SK-N-SH treated with all-trans-retinoic acid at 6 μM for 48 hours (cell line): Measurements from ENCODE around the gene LRRFIP1.

Source experiments
- ATAC-seq: fragments of 200-7000 bp; cut with Tn5 transposase; 3 replicates; pipeline ENCODE4 v1.9.1; 2020; ENCODE audit warnings: mild to moderate bottlenecking, moderate library complexity
- ARNTL ChIP-seq: fragments of 450-650 bp; formaldehyde crosslinking; IDR thresholded peaks from 2 replicates; pipeline ENCODE4 v1.5.0; 2020; ENCODE audit warnings: low read depth, mild to moderate bottlenecking, moderate library complexity, borderline replicate concordance
- BACH2 ChIP-seq: fragments of 250-450 bp; sonication (Bioruptor Pico); IDR thresholded peaks from 2 replicates; pipeline ENCODE4 v1.9.0; 2021; ENCODE audit warnings: mild to moderate bottlenecking, borderline replicate concordance
- CSDC2 ChIP-seq: fragments of 250-450 bp; sonication (Bioruptor Pico); IDR thresholded peaks from 2 replicates; pipeline ENCODE4 v1.5.0; 2020; ENCODE audit warnings: mild to moderate bottlenecking, moderate library complexity
- ESRRG ChIP-seq: fragments of 250-450 bp; sonication (Bioruptor Pico); IDR thresholded peaks from 2 replicates; pipeline ENCODE4 v1.6.1; 2021; ENCODE audit warnings: mild to moderate bottlenecking
- GLIS3 ChIP-seq: fragments of 250-450 bp; sonication (Bioruptor Pico); IDR thresholded peaks from 2 replicates; pipeline ENCODE4 v1.5.0; 2020; ENCODE audit warnings: mild to moderate bottlenecking, moderate library complexity
- ISL1 ChIP-seq: fragments of 250-450 bp; sonication (Bioruptor Pico); IDR thresholded peaks from 2 replicates; pipeline ENCODE4 v2.1.2; 2022; ENCODE audit warnings: mild to moderate bottlenecking, moderate library complexity
- OSR1 ChIP-seq: fragments of 250-450 bp; sonication (Bioruptor Pico); IDR thresholded peaks from 2 replicates; pipeline ENCODE4 v1.8.0; 2022; ENCODE audit warnings: moderate library complexity, mild to moderate bottlenecking, inconsistent platforms
- RARB ChIP-seq: fragments of 250-450 bp; sonication (Bioruptor Pico); IDR thresholded peaks from 2 replicates; pipeline ENCODE4 v1.8.0; 2021; ENCODE audit warnings: mild to moderate bottlenecking, moderate library complexity
- TCF4 ChIP-seq: fragments of 250-450 bp; sonication (Bioruptor Pico); IDR thresholded peaks from 2 replicates; pipeline ENCODE4 v1.8.0; 2021; ENCODE audit warnings: mild to moderate bottlenecking, moderate library complexity, borderline replicate concordance
- TOX ChIP-seq: fragments of 250-450 bp; sonication (Bioruptor Pico); IDR thresholded peaks from 2 replicates; pipeline ENCODE4 v1.8.0; 2021; ENCODE audit warnings: mild to moderate bottlenecking, moderate library complexity, borderline replicate concordance
- ZNF565 ChIP-seq: fragments of 450-650 bp; formaldehyde crosslinking; conservative IDR thresholded peaks from 2 replicates; pipeline ENCODE4 v1.5.0; 2020; ENCODE audit warnings: low read depth, mild to moderate bottlenecking, moderate library complexity
- TF ChIP-seq, protein P1 (sequence below): fragments of 250-450 bp; sonication (Bioruptor Pico); IDR thresholded peaks from 2 replicates; pipeline ENCODE4 v1.5.0; 2020; ENCODE audit warnings: mild to moderate bottlenecking, moderate library complexity
- TF ChIP-seq, protein P2 (sequence below): fragments of 250-450 bp; sonication (Bioruptor Pico); IDR thresholded peaks from 2 replicates; pipeline ENCODE4 v1.5.1; 2020; ENCODE audit warnings: low read depth, mild to moderate bottlenecking, moderate library complexity
- TF ChIP-seq, protein P3 (sequence below): fragments of 250-450 bp; sonication (Bioruptor Pico); IDR thresholded peaks from 2 replicates; pipeline ENCODE4 v1.8.0; 2020; ENCODE audit warnings: mild to moderate bottlenecking, moderate library complexity, borderline replicate concordance
- TF ChIP-seq, protein P4 (sequence below): fragments of 250-450 bp; sonication (Bioruptor Pico); IDR thresholded peaks from 2 replicates; pipeline ENCODE4 v1.8.0; 2021; ENCODE audit warnings: low read depth, mild to moderate bottlenecking, moderate library complexity, borderline replicate concordance

LRRFIP1 gene

DNA sequence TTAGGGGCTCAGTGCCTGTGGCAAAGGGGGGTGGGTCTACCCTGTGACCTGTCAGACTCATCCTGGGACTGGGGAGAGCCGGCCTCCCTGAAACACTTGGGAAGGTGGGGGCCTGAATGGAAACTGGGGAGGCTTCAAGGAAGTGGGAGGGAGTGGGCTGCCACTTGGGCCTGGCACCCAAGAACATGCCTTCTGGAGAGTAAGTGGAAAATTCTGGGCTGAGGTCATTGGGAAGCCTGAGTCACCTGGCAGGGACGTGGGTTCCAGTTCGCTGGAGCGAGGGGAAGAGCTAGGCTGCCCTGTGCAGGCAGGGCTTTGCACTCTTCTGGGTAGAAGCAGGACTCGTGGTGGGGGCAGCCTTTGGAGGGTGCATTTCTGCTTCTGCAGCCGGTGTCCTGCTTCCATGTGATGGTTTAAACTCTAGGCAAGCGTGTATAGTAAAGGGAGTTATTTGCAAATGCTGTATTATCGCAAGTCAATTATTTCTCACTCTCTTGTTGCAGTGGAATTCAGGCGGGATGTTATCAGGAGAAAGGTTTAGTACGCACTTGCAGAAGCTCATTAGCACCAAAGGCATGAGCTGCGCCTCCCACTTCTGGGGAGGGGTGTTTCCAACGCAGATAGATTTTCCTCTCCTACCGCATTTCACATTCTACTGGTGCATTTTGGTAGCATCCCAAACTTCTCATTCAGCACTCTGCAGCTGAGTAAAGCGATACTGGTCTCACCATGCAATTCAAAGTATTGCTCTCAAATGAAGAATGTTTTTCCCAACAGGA is 3.8 kb downstream of the LRRFIP1 start:
- no peak for ATAC-seq
- TF ChIP-seq, protein P1, sequence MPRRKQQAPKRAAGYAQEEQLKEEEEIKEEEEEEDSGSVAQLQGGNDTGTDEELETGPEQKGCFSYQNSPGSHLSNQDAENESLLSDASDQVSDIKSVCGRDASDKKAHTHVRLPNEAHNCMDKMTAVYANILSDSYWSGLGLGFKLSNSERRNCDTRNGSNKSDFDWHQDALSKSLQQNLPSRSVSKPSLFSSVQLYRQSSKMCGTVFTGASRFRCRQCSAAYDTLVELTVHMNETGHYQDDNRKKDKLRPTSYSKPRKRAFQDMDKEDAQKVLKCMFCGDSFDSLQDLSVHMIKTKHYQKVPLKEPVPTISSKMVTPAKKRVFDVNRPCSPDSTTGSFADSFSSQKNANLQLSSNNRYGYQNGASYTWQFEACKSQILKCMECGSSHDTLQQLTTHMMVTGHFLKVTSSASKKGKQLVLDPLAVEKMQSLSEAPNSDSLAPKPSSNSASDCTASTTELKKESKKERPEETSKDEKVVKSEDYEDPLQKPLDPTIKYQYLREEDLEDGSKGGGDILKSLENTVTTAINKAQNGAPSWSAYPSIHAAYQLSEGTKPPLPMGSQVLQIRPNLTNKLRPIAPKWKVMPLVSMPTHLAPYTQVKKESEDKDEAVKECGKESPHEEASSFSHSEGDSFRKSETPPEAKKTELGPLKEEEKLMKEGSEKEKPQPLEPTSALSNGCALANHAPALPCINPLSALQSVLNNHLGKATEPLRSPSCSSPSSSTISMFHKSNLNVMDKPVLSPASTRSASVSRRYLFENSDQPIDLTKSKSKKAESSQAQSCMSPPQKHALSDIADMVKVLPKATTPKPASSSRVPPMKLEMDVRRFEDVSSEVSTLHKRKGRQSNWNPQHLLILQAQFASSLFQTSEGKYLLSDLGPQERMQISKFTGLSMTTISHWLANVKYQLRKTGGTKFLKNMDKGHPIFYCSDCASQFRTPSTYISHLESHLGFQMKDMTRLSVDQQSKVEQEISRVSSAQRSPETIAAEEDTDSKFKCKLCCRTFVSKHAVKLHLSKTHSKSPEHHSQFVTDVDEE (CRISPR knock-in tag), result no peak
- TF ChIP-seq, protein P2, sequence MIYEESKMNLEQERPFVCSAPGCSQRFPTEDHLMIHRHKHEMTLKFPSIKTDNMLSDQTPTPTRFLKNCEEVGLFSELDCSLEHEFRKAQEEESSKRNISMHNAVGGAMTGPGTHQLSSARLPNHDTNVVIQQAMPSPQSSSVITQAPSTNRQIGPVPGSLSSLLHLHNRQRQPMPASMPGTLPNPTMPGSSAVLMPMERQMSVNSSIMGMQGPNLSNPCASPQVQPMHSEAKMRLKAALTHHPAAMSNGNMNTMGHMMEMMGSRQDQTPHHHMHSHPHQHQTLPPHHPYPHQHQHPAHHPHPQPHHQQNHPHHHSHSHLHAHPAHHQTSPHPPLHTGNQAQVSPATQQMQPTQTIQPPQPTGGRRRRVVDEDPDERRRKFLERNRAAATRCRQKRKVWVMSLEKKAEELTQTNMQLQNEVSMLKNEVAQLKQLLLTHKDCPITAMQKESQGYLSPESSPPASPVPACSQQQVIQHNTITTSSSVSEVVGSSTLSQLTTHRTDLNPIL (CRISPR knock-in tag), result no peak
- TF ChIP-seq CSDC2 (CRISPR knock-in tag), result no peak

DNA sequence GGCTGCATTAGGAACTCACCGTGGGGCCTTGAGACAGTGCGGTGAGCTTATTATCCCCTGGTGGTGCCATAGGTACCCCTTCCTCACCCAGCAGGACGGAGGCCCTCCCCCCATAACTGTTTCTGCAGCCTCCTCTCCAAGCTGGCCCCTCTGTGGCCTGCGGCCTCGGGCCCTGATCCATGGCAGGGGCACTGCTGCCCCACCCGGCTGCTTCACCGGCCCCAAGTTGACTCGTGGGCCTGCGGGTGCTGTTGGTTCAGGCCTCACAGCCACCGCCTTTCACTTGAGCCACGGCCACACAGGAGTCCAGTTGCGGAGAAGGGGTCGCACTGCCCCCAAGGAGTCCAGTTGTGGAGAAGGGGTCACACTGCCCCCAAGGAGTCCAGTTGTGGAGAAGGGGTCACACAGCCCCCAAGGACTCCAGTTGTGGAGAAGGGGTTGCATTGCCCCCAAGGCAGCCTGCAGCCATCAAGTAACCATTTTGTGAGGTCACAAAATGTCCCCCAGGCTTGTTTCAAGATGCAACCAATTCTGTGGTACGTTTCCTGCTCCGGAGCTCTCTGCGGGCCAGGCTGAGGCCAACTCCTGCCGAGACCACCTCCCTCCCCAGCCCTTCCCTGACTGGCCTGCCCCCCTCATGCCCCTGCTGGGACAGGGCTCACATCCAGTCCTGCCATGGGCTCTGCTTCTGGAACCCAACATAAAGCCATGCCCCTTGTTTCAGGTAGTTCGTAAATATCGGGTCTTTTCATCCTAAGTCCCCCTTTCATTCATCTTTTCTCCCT is 4.6 kb downstream of the LRRFIP1 start:
- no peak for ATAC-seq
- TF ChIP-seq ESRRG, result no peak
- no peak for TF ChIP-seq BACH2
- TF ChIP-seq OSR1 (CRISPR knock-in tag), result no peak
- TF ChIP-seq, protein P3, sequence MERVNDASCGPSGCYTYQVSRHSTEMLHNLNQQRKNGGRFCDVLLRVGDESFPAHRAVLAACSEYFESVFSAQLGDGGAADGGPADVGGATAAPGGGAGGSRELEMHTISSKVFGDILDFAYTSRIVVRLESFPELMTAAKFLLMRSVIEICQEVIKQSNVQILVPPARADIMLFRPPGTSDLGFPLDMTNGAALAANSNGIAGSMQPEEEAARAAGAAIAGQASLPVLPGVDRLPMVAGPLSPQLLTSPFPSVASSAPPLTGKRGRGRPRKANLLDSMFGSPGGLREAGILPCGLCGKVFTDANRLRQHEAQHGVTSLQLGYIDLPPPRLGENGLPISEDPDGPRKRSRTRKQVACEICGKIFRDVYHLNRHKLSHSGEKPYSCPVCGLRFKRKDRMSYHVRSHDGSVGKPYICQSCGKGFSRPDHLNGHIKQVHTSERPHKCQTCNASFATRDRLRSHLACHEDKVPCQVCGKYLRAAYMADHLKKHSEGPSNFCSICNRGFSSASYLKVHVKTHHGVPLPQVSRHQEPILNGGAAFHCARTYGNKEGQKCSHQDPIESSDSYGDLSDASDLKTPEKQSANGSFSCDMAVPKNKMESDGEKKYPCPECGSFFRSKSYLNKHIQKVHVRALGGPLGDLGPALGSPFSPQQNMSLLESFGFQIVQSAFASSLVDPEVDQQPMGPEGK, result no peak
- TF ChIP-seq, protein P4, sequence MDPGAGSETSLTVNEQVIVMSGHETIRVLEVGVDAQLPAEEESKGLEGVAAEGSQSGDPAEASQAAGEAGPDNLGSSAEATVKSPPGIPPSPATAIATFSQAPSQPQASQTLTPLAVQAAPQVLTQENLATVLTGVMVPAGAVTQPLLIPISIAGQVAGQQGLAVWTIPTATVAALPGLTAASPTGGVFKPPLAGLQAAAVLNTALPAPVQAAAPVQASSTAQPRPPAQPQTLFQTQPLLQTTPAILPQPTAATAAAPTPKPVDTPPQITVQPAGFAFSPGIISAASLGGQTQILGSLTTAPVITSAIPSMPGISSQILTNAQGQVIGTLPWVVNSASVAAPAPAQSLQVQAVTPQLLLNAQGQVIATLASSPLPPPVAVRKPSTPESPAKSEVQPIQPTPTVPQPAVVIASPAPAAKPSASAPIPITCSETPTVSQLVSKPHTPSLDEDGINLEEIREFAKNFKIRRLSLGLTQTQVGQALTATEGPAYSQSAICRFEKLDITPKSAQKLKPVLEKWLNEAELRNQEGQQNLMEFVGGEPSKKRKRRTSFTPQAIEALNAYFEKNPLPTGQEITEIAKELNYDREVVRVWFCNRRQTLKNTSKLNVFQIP (CRISPR knock-in tag), result no peak
- TF ChIP-seq ZNF565 (CRISPR knock-in tag), result no peak
- TF ChIP-seq TCF4 (CRISPR knock-in tag), result no peak
- TF ChIP-seq ISL1, result no peak
- no peak for TF ChIP-seq TOX (CRISPR knock-in tag)
- no peak for TF ChIP-seq RARB (CRISPR knock-in tag)
- TF ChIP-seq GLIS3 (CRISPR knock-in tag), result no peak

DNA sequence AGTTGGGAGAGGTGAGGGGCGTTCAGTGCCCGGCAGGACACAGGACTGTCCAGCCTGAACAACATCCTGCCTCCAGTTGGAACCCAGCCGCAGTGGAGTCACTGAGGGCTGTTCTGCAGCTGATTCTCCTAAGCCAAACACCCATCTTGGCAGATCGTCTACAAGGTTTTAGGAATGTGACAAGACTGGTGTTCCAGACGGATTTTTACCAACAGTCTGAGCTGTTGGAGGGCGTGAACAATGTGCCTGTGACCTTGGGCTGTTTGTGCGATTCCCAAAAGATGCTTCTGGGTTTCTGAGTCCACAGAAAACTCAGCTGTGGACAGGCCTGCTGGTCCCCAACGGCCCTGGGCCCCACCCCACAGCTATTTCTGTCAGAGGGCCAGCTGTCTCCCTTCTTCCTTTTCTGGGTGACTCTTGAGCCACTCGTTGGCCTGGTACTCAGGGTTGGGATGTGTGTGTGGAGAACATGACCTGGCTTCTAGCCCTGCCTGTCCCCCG is 5.7 kb downstream of the LRRFIP1 start:
- ATAC-seq, result no peak
- TF ChIP-seq, protein P1 (CRISPR knock-in tag), result no peak
- TF ChIP-seq OSR1 (CRISPR knock-in tag), result no peak
- TF ChIP-seq ISL1, result no peak
- no peak for TF ChIP-seq BACH2
- no peak for TF ChIP-seq RARB (CRISPR knock-in tag)
- TF ChIP-seq, protein P3, result no peak
- no peak for TF ChIP-seq TOX (CRISPR knock-in tag)
- TF ChIP-seq ARNTL, result no peak
- TF ChIP-seq, all 23 proteins: peak for 0
